Esophagus muscularis mucosa (tissue), 3 donors: Measurements from ENCODE around the gene RAB25.

Experiments
- CTCF ChIP-seq, 3 experiments: fragments of 200-600 bp in 2 of 3; fragments of 450-650 bp in 1 of 3; sonication (generic) in 2 of 3; IDR thresholded peaks; one replicate each; pipeline ENCODE4 v1.5.1; 2017 to 2019; ENCODE audit warnings: antibody characterized with exemption in 3 of 3, mild to moderate bottlenecking in 2 of 3, moderate library complexity in 1 of 3
- POLR2A ChIP-seq: fragments of 450-650 bp; IDR thresholded peaks from one replicate; pipeline ENCODE4 v1.6.1; 2017; ENCODE audit warnings: antibody characterized with exemption, moderate library complexity, mild to moderate bottlenecking, low read depth

DNA sequence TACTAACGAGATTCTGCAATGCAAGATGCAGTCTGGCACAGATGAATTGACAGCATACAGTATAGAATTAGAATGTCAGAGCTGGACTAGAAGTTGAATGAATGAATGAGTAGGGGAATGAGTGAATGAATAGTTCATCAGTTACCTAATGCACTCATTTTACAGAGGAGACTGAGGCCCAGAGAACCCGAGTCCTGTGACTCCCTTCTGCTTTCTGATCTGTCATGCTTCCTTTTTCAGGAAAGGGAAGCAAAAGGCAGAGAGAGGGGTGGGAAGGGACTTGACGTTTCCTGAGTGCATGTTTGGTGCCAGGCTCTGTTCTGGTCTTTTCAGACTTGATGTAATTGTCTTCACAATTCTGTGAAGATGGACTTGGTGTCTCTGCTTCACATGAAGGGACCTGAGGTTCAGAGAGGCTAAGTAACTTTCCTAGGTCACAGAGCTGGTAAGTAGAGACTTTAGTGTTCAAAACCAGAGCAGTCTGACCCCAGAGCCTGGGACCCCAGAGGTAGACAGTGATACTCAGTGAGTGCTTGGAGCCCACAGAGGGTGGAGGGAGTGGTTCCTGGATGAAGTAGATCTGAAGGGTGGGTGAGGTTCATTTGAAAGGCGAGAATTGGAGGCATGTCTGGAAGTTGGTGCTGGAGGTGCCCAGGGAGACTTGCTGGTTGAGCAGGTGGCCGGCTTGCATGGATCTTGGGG lies 29.3 kb downstream of the RAB25 start:
- TF ChIP-seq POLR2A = no peak
- no peak for TF ChIP-seq CTCF (IDR thresholded peaks at IDR 0.05)
